K562 (cell line): Measurements from ENCODE around the gene AFM.
A peak's percentile ranks its signal among the peaks of the same experiment; 100 is the strongest.

Source experiments
- DPF2 ChIP-seq: fragments of 450-650 bp; IDR thresholded peaks from 2 replicates; pipeline ENCODE4 v1.6.1; 2016
- ZBTB7A ChIP-seq: IDR thresholded peaks from 2 replicates; pipeline ENCODE4 v1.6.1; 2011; ENCODE audit warnings: low read depth, mild to moderate bottlenecking, low read length, moderate library complexity, borderline replicate concordance; ENCODE audit not compliant: control insufficient read depth

- no peak for TF ChIP-seq ZBTB7A
- TF ChIP-seq DPF2: peak; percentile 55
These were observed 31.0 kb upstream of the AFM start for GRCh38 chr4:73450398-73451004.
